ENCODE results near the gene PRDM15. TPM values are rescaled to one million over a fixed set of nuclear protein-coding genes. Genes with fewer than 3 reads are reported as not detected.

PRDM15 gene
- total RNA-seq, 1 donor, result 7.2 TPM

DNA sequence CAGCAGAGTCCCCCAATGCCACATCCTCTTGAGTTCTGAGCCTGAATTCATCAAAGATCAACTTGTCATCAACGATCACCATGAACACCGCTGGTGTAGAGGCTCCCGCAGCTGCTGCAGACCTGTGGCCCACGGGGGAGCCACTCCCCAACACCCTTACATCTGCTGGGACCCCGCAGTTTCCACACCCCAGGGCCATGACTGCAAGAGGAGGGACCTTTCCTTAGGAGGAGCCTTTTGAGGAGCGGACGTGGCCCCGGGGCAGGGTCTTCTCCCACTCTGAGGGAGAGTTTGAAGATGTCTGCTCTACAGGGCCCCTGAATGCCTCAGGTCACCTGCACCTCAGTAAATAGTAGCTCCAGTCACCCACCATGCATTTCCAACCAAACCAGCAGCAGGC lies 2.7 kb downstream of the PRDM15 start:
- H3K4me3 ChIP-seq (ENCODE audit: insufficient read depth, low read length), result no peak overlapping the region
- peaks cover 11% of the 10 kb centered on the region for H3K4me1 ChIP-seq (ENCODE audit: insufficient read depth, low read length)
- H2AFZ ChIP-seq (ENCODE audit: low read length), result no peak overlapping the region
- no peaks in the 10 kb centered on the region for H4K20me1 ChIP-seq (ENCODE audit: insufficient read depth, low read length)
- H3K9me3 ChIP-seq (ENCODE audit: low read depth, low read length), result no peaks in the 10 kb centered on the region
- H3K36me3 ChIP-seq (ENCODE audit: insufficient read depth, low read length), result no peaks in the 10 kb centered on the region
- peaks cover 53% of the 10 kb centered on the region for H3K79me2 ChIP-seq (ENCODE audit: insufficient read depth, low read length)
- no peak for DNase-seq (ENCODE audit: insufficient read length, low spot score, missing footprints)
- no peaks in the 10 kb centered on the region for H3K27me3 ChIP-seq (ENCODE audit: insufficient read depth, low read length)
- TF ChIP-seq, protein P1, sequence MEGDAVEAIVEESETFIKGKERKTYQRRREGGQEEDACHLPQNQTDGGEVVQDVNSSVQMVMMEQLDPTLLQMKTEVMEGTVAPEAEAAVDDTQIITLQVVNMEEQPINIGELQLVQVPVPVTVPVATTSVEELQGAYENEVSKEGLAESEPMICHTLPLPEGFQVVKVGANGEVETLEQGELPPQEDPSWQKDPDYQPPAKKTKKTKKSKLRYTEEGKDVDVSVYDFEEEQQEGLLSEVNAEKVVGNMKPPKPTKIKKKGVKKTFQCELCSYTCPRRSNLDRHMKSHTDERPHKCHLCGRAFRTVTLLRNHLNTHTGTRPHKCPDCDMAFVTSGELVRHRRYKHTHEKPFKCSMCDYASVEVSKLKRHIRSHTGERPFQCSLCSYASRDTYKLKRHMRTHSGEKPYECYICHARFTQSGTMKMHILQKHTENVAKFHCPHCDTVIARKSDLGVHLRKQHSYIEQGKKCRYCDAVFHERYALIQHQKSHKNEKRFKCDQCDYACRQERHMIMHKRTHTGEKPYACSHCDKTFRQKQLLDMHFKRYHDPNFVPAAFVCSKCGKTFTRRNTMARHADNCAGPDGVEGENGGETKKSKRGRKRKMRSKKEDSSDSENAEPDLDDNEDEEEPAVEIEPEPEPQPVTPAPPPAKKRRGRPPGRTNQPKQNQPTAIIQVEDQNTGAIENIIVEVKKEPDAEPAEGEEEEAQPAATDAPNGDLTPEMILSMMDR (IDR thresholded peaks at IDR 0.05; ENCODE audit: extremely low read depth, low read depth, low read length), result no peak
- no peak overlapping the region for H3K4me2 ChIP-seq (ENCODE audit: insufficient read depth, low read length)
- H3K27ac ChIP-seq (ENCODE audit: low read depth, low read length), result no peak overlapping the region

DNA sequence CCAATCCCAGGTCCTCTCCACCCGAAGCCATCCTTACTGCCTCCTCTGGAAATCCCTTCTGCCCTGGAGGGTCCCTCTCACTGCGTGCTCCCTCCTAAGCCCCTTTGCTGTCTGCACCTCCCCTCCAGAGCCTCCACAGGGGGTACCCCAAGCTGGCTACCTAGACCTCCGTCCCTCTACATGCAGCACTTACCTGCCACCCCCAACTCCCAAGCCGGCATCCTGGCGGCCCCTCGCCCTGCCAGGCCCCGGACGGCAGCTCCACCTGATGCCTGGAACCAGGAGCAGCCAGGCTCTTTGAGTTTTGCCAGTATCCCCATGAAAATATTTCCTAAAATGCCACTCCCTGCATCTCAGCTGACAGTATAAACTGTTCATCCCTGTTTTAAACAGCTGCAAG lies 4.1 kb downstream of the PRDM15 start:
- TF ChIP-seq, protein P1 (IDR thresholded peaks at IDR 0.05; ENCODE audit: extremely low read depth, low read depth, low read length), result no peak
- no peaks in the 10 kb centered on the region for H3K36me3 ChIP-seq (ENCODE audit: insufficient read depth, low read length)
- no peak overlapping the region for H3K4me3 ChIP-seq (ENCODE audit: insufficient read depth, low read length)
- H3K27me3 ChIP-seq (ENCODE audit: insufficient read depth, low read length), result no peaks in the 10 kb centered on the region
- peaks cover 59% of the 10 kb centered on the region for H3K79me2 ChIP-seq (ENCODE audit: insufficient read depth, low read length)
- H3K9me3 ChIP-seq (ENCODE audit: low read depth, low read length), result no peaks in the 10 kb centered on the region
- H3K4me1 ChIP-seq (ENCODE audit: insufficient read depth, low read length), result peaks cover 11% of the 10 kb centered on the region
- H4K20me1 ChIP-seq (ENCODE audit: insufficient read depth, low read length), result no peaks in the 10 kb centered on the region
- no peak overlapping the region for H3K4me2 ChIP-seq (ENCODE audit: insufficient read depth, low read length)
- DNase-seq (ENCODE audit: insufficient read length, low spot score, missing footprints), result no peak
- H3K27ac ChIP-seq (ENCODE audit: low read depth, low read length), result no peak overlapping the region
- H2AFZ ChIP-seq (ENCODE audit: low read length), result no peak overlapping the region

DNA sequence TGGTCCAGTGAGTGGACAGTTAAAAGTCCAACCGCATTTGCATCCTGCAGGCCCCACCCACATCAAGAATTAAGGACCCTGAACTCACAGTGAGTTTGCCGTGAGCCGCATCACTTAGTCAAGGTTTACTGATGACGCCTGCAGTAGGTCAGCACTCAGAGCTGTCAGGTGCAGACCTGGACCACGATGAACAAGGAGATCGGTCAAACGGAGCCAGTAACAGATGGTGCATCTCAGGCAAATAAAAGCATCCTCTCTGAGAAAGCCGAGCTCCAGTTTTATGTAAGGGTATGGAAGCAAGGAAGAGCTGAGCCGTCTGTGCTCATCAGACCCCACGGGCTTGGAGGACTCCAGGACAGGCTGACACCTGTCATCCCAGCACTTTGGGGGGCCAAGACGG lies 4.5 kb downstream of the PRDM15 start:
- Histone ChIP-seq H3K36me3 (ENCODE audit: insufficient read depth, low read length) (no peaks in the 10 kb centered on the region), H4K20me1 (ENCODE audit: insufficient read depth, low read length) (no peaks in the 10 kb centered on the region), H3K27me3 (ENCODE audit: insufficient read depth, low read length) (no peaks in the 10 kb centered on the region), H3K27ac (ENCODE audit: low read depth, low read length) (no peak overlapping the region), H2AFZ (ENCODE audit: low read length) (no peak overlapping the region), H3K9me3 (ENCODE audit: low read depth, low read length) (no peaks in the 10 kb centered on the region), H3K4me1 (ENCODE audit: insufficient read depth, low read length) (peaks cover 11% of the 10 kb centered on the region), H3K79me2 (ENCODE audit: insufficient read depth, low read length) (peaks cover 59% of the 10 kb centered on the region), H3K4me2 (ENCODE audit: insufficient read depth, low read length) (no peak overlapping the region), H3K4me3 (ENCODE audit: insufficient read depth, low read length) (no peak overlapping the region)
- TF ChIP-seq, protein P1 (IDR thresholded peaks at IDR 0.05; ENCODE audit: extremely low read depth, low read depth, low read length), result no peak
- DNase-seq (ENCODE audit: insufficient read length, low spot score, missing footprints), result no peak

DNA sequence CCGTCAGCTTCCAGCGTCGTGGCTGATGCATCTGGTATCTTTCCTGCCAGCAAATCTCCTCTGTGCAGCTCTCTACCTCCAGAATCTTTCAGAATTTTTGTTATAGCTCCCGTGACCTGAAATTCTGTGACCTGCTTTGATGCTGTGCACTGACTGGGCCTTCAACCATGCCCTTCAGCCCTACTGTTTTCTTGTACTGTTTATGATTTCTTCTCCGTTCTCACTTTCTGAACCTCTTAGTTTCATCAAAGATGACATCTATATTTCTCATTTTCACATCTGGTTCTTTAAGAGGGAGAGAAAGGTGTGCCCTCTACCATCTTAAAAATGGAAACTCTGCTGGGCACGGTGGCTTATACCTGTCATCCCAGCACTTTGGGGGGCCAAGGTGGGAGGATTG lies 5.7 kb downstream of the PRDM15 start:
- Histone ChIP-seq H3K4me3 (ENCODE audit: insufficient read depth, low read length) (no peak overlapping the region), H2AFZ (ENCODE audit: low read length) (no peak overlapping the region), H3K4me2 (ENCODE audit: insufficient read depth, low read length) (no peak overlapping the region), H3K79me2 (ENCODE audit: insufficient read depth, low read length) (peaks cover 57% of the 10 kb centered on the region), H3K27me3 (ENCODE audit: insufficient read depth, low read length) (no peaks in the 10 kb centered on the region), H3K36me3 (ENCODE audit: insufficient read depth, low read length) (no peaks in the 10 kb centered on the region), H3K27ac (ENCODE audit: low read depth, low read length) (no peak overlapping the region), H3K4me1 (ENCODE audit: insufficient read depth, low read length) (peaks cover 11% of the 10 kb centered on the region), H4K20me1 (ENCODE audit: insufficient read depth, low read length) (no peaks in the 10 kb centered on the region), H3K9me3 (ENCODE audit: low read depth, low read length) (no peaks in the 10 kb centered on the region)
- DNase-seq (ENCODE audit: insufficient read length, low spot score, missing footprints), result no peak
- TF ChIP-seq, protein P1 (IDR thresholded peaks at IDR 0.05; ENCODE audit: extremely low read depth, low read depth, low read length), result no peak
